AG09309 (cell line): Measurements from ENCODE around the gene SOX13.
"Not testable (repeated sequence)": the region's sequence is repeated elsewhere in the genome, so short reads cannot be mapped to it uniquely, and the experiment has no call there.

ENCODE experiments used
- DNase-seq: peaks from one replicate; pipeline ENCODE4 v3.0.0-alpha.2; 2010; ENCODE audit warnings: low read depth
- H3K4me3 ChIP-seq: 2 replicates; pipeline ENCODE4 v1.5.1; 2011; ENCODE audit warnings: mild to moderate bottlenecking, low read depth, low read length, moderate library complexity; ENCODE audit not compliant: control insufficient read depth
- CTCF ChIP-seq: IDR thresholded peaks from 2 replicates; pipeline ENCODE4 v1.5.1; 2011; ENCODE audit warnings: mild to moderate bottlenecking, low read depth, low read length, inconsistent platforms; ENCODE audit not compliant: insufficient read depth, control insufficient read depth; ENCODE audit errors: missing control alignments

The SOX13 gene

GRCh38 chr1:204087181-204087892 is 14.4 kb downstream of the SOX13 start:
- H3K4me3 ChIP-seq = no peak overlapping the region
- TF ChIP-seq CTCF = no peak
- no peak for DNase-seq

GRCh38 chr1:204087893-204088528 is 15.1 kb downstream of the SOX13 start:
- TF ChIP-seq CTCF = no peak
- no peak for DNase-seq
- no peak overlapping the region for H3K4me3 ChIP-seq

GRCh38 chr1:204088596-204088995 is 15.7 kb downstream of the SOX13 start:
- no peak overlapping the region for H3K4me3 ChIP-seq
- no peak for DNase-seq

GRCh38 chr1:204089044-204089751 is 16.3 kb downstream of the SOX13 start:
- TF ChIP-seq CTCF = no peak
- DNase-seq = no peak
- H3K4me3 ChIP-seq = no peak overlapping the region

More at GRCh38 chr1:204088596-204088995, 15.7 kb downstream of the SOX13 start:
- no peak for TF ChIP-seq CTCF

- not testable (repeated sequence) for DNase-seq, H3K4me3 ChIP-seq
These were observed 17.2 kb downstream of the SOX13 start for GRCh38 chr1:204090132-204090531.

GRCh38 chr1:204091066-204091465 is 18.2 kb downstream of the SOX13 start:
- no peak for DNase-seq
- no peak overlapping the region for H3K4me3 ChIP-seq
- no peak for TF ChIP-seq CTCF

- no peak overlapping the region for H3K4me3 ChIP-seq
- no peak for DNase-seq
- no peak for TF ChIP-seq CTCF
These were observed 18.9 kb downstream of the SOX13 start for GRCh38 chr1:204091787-204092312.
